ENCODE results near the gene FAF1.

FAF1 gene

GRCh38 chr1:50462964-50463363 is 497.1 kb downstream of the FAF1 start:
- H3K9me3 ChIP-seq (ENCODE audit: control insufficient read depth, insufficient read depth, low read depth, low read length): no peaks in the 10 kb centered on the region
- H3K36me3 ChIP-seq (ENCODE audit: control insufficient read depth in 2 of 2, insufficient read depth in 1 of 2, low read length in 2 of 2): peaks cover 0 to 12% of the 10 kb centered on the region in 2 experiments; a peak in 1 of 3 replicates
- ChIA-PET CTCF (no interaction called here), POLR2A (no interaction called here)
- H3K4me1 ChIP-seq (ENCODE audit: control insufficient read depth, insufficient read depth, low read length): no peaks in the 10 kb centered on the region
- no peak overlapping the region for H3K27ac ChIP-seq (ENCODE audit: extremely low read depth, low read depth, low read length)
- H3K4me3 ChIP-seq (ENCODE audit: low read depth, low read length): no peak overlapping the region
- TF ChIP-seq ZNF174 (tag by site-specific recombination; IDR thresholded peaks at IDR 0.05): no peak
- TF ChIP-seq FEZF1 (tag by site-specific recombination; IDR thresholded peaks at IDR 0.05): no peak
- no peak for TF ChIP-seq ZBTB48 (tag by site-specific recombination; IDR thresholded peaks at IDR 0.05)
- TF ChIP-seq WT1 (tag by site-specific recombination; IDR thresholded peaks at IDR 0.05): no peak
- no peak for TF ChIP-seq GLI2 (tag by site-specific recombination; IDR thresholded peaks at IDR 0.05; ENCODE audit: borderline replicate concordance, low read depth)
- no peak for TF ChIP-seq ZBTB8A (tag by site-specific recombination; IDR thresholded peaks at IDR 0.05)

GRCh38 chr1:50458507-50458906 is 501.6 kb downstream of the FAF1 start:
- Histone ChIP-seq H3K27ac (ENCODE audit: extremely low read depth, low read depth, low read length) (no peak overlapping the region), H3K4me1 (ENCODE audit: control insufficient read depth, insufficient read depth, low read length) (no peaks in the 10 kb centered on the region), H3K9me3 (ENCODE audit: control insufficient read depth, insufficient read depth, low read depth, low read length) (no peaks in the 10 kb centered on the region), H3K4me3 (ENCODE audit: low read depth, low read length) (no peak overlapping the region), H3K36me3 (ENCODE audit: control insufficient read depth in 2 of 2, insufficient read depth in 1 of 2, low read length in 2 of 2) (peaks cover 0 to 12% of the 10 kb centered on the region in 2 experiments; a peak in 1 of 3 replicates)
- TF ChIP-seq ZNF664 (tag by site-specific recombination; IDR thresholded peaks at IDR 0.05): no peak
- no peak for TF ChIP-seq OSR2 (tag by site-specific recombination; IDR thresholded peaks at IDR 0.05)
- CTCF ChIA-PET: interaction anchor here (0.6 to 0.7 kb wide), 3 partner anchors 93 to 917 kb away, joined by 4 to 6 read pairs (median 6); no protein-coding TSS in a partner anchor
- POLR2A ChIA-PET: no interaction called here

GRCh38 chr1:50454911-50455310 is 505.2 kb downstream of the FAF1 start:
- ChIA-PET POLR2A (no interaction called here), CTCF (interaction anchor here (0.6 kb wide), 1 partner anchor 31 kb away, joined by 4 read pairs; no protein-coding TSS in a partner anchor)
- Histone ChIP-seq H3K36me3 (ENCODE audit: control insufficient read depth in 2 of 2, insufficient read depth in 1 of 2, low read length in 2 of 2) (no peaks in the 10 kb centered on the region), H3K4me1 (ENCODE audit: control insufficient read depth, insufficient read depth, low read length) (no peaks in the 10 kb centered on the region), H3K27ac (ENCODE audit: extremely low read depth, low read depth, low read length) (no peak overlapping the region), H3K4me3 (ENCODE audit: low read depth, low read length) (no peak overlapping the region), H3K9me3 (ENCODE audit: control insufficient read depth, insufficient read depth, low read depth, low read length) (no peaks in the 10 kb centered on the region)
- TF ChIP-seq ZNF175 (tag by site-specific recombination; IDR thresholded peaks at IDR 0.05) (no peak), HOXD13 (CRISPR knock-in tag; IDR thresholded peaks at IDR 0.05; ENCODE audit: borderline replicate concordance) (no peak), ZNF521 (tag by site-specific recombination; IDR thresholded peaks at IDR 0.05) (no peak), ZNF37A (tag by site-specific recombination; IDR thresholded peaks at IDR 0.05) (no peak), ZNF585B (tag by site-specific recombination; IDR thresholded peaks at IDR 0.05) (no peak), ZNF777 (tag by site-specific recombination; IDR thresholded peaks at IDR 0.05; ENCODE audit: borderline replicate concordance) (no peak), ZNF266 (tag by site-specific recombination; IDR thresholded peaks at IDR 0.05; ENCODE audit: low read depth) (no peak), ZNF239 (tag by site-specific recombination; IDR thresholded peaks at IDR 0.05) (no peak), ZNF621 (tag by site-specific recombination; IDR thresholded peaks at IDR 0.05) (no peak), ZNF692 (tag by site-specific recombination; IDR thresholded peaks at IDR 0.05) (no peak)

- H3K9me3 ChIP-seq (ENCODE audit: control insufficient read depth, insufficient read depth, low read depth, low read length): no peaks in the 10 kb centered on the region
- TF ChIP-seq PRDM6 (tag by site-specific recombination; IDR thresholded peaks at IDR 0.05): peak; percentile 41; the same call in 1 of the 2 replicates
- TF ChIP-seq SETDB1 (IDR thresholded peaks at IDR 0.05; ENCODE audit: insufficient read length, low read length): no peak
- no peaks in the 10 kb centered on the region for H3K4me1 ChIP-seq (ENCODE audit: control insufficient read depth, insufficient read depth, low read length)
- H3K27ac ChIP-seq (ENCODE audit: extremely low read depth, low read depth, low read length): no peak overlapping the region
- no peak overlapping the region for H3K4me3 ChIP-seq (ENCODE audit: low read depth, low read length)
- ChIA-PET POLR2A (no interaction called here), CTCF (no interaction called here)
- H3K36me3 ChIP-seq (ENCODE audit: control insufficient read depth in 2 of 2, insufficient read depth in 1 of 2, low read length in 2 of 2): no peaks in the 10 kb centered on the region
Observed at GRCh38 chr1:50453266-50453665, 506.8 kb downstream of the FAF1 start.

Data from HEK293 (cell line).